K562 (cell line): ENCODE measurements around the gene DDX20. TPM values are rescaled to one million over a fixed set of nuclear protein-coding genes. Genes with fewer than 3 reads are reported as not detected.

ENCODE experiments used
- ATAC-seq: fragments of 200-7000 bp; cut with Tn5 transposase; 3 replicates; pipeline ENCODE4 v1.9.1; 2020; ENCODE audit warnings: moderate library complexity
- BruUV-seq: library from RNA; stranded (reverse); fragments of 400-500 nt; replicated peaks from 2 replicates; lab custom pipeline; 2021; lab: Mats Ljungman, UMichigan
- CTCF ChIA-PET: fragments of 300-600 bp; formaldehyde crosslinking; extraction: SDS; loops from one replicate; lab custom pipeline; 2021; ENCODE audit warnings: low intra/inter-chr PET ratio; lab: Yijun Ruan, JAX
- POLR2A ChIA-PET: fragments of 300-600, 350-650 bp; sonication (Branson Sonifier 250); formaldehyde crosslinking; extraction: SDS; loops from one replicate; lab custom pipeline; 2021; ENCODE audit warnings: antibody characterized with exemption, inconsistent platforms; lab: Yijun Ruan, JAX
- DNase-seq, 4 experiments: peaks; one replicate each; pipeline versions ENCODE4 v3.0.0 to v3.0.0-alpha.2; 2011 to 2018; ENCODE audit warnings: low spot score in 3 of 4, mixed read lengths in 3 of 4; ENCODE audit errors: extremely low read depth in 1 of 4
- FAIRE-seq: peaks from 2 replicates; lab custom pipeline; 2011; peaks lifted over from hg19 to GRCh38; lab: Jason Lieb, UNC
- H2AFZ ChIP-seq: 2 replicates; pipeline ENCODE4 v1.6.0; 2011; ENCODE audit warnings: low read depth, low read length, control low read depth, inconsistent platforms
- H3K27ac ChIP-seq: fragments of 200-600 bp; 3 replicates; pipeline ENCODE4 v1.8.0; 2011; ENCODE audit warnings: low read depth, mild to moderate bottlenecking, control low read depth, inconsistent platforms, low read length, moderate library complexity, mixed read lengths; ENCODE audit errors: extremely low read depth
- H3K27me3 ChIP-seq, 2 experiments: fragments of 300-600 bp in 1 of 2; 2 replicates in 1 of 2; 3 replicates in 1 of 2; pipeline versions ENCODE4 v1.6.0 to v1.8.0; 2011; ENCODE audit warnings: inconsistent platforms in 2 of 2, low read length in 2 of 2, mild to moderate bottlenecking in 1 of 2, mixed read lengths in 1 of 2, moderate library complexity in 1 of 2; ENCODE audit not compliant: control insufficient read depth in 2 of 2, insufficient read depth in 2 of 2
- H3K36me3 ChIP-seq: fragments of 300-600 bp; 3 replicates; pipeline ENCODE4 v1.8.0; 2011; ENCODE audit warnings: mild to moderate bottlenecking, low read length, inconsistent platforms; ENCODE audit not compliant: control insufficient read depth, insufficient read depth
- H3K4me1 ChIP-seq, 2 experiments: fragments of 200-600 bp in 1 of 2; replicated peaks in 1 of 2; 2 replicates in 1 of 2; 3 replicates in 1 of 2; pipeline versions ENCODE4 v1.5.1 to v1.8.0; 2011; ENCODE audit warnings: inconsistent platforms in 2 of 2, low read length in 2 of 2, mild to moderate bottlenecking in 1 of 2, mixed read lengths in 1 of 2, moderate library complexity in 1 of 2; ENCODE audit not compliant: control insufficient read depth in 2 of 2, insufficient read depth in 2 of 2
- H3K4me2 ChIP-seq: 2 replicates; pipeline ENCODE4 v1.6.1; 2011; ENCODE audit warnings: low read length, control low read depth, inconsistent platforms, mixed read lengths; ENCODE audit not compliant: insufficient read depth
- H3K4me3 ChIP-seq: fragments of 200-600 bp; sonication (generic), shearing (Covaris generic); 2 replicates; pipeline ENCODE4 v1.5.1; 2016; ENCODE audit warnings: control low read depth, inconsistent platforms
- H3K79me2 ChIP-seq: fragments of 200-600 bp; 3 replicates; pipeline ENCODE4 v1.8.0; 2011; ENCODE audit warnings: low read length, inconsistent platforms; ENCODE audit not compliant: control insufficient read depth, insufficient read depth
- H3K9ac ChIP-seq, 2 experiments: 2 replicates each; pipeline versions ENCODE4 v1.6.0 to v1.6.1; 2011; ENCODE audit warnings: low read depth in 2 of 2, low read length in 2 of 2, control low read depth in 1 of 2, inconsistent platforms in 1 of 2, mild to moderate bottlenecking in 1 of 2, mixed read lengths in 1 of 2; ENCODE audit not compliant: insufficient read depth in 1 of 2
- H3K9me1 ChIP-seq: one replicate; pipeline ENCODE4 v1.6.0; 2011; ENCODE audit warnings: inconsistent platforms, mild to moderate bottlenecking, low read length, moderate library complexity; ENCODE audit not compliant: control insufficient read depth, insufficient read depth
- H3K9me3 ChIP-seq: replicated peaks from 2 replicates; pipeline ENCODE4 v1.5.1; 2011; ENCODE audit warnings: low read depth, low read length, inconsistent platforms; ENCODE audit not compliant: control insufficient read depth, insufficient read depth
- H4K20me1 ChIP-seq: replicated peaks from 2 replicates; pipeline ENCODE4 v1.6.1; 2011; ENCODE audit warnings: low read length, inconsistent platforms, mixed read lengths; ENCODE audit not compliant: control insufficient read depth, insufficient read depth
- HDAC8 ChIP-seq: fragments of 450-650 bp; IDR thresholded peaks from 2 replicates; pipeline ENCODE4 v1.6.1; 2016; ENCODE audit warnings: mild to moderate bottlenecking, missing genetic modification characterization, moderate library complexity, missing compliant biosample characterization
- MITF ChIP-seq: IDR thresholded peaks from 2 replicates; pipeline ENCODE4 v1.6.1; 2014; ENCODE audit warnings: antibody characterized with exemption
- NCOA4 ChIP-seq: fragments of 450-650 bp; IDR thresholded peaks from 2 replicates; pipeline ENCODE4 v1.6.1; 2018; ENCODE audit warnings: mild to moderate bottlenecking; ENCODE audit not compliant: partially characterized antibody
- PHB ChIP-seq: fragments of 250-450 bp; sonication (Bioruptor Pico); IDR thresholded peaks from 2 replicates; pipeline ENCODE4 v1.5.0; 2021
- ZBTB7A ChIP-seq: IDR thresholded peaks from 2 replicates; pipeline ENCODE4 v1.6.1; 2011; ENCODE audit warnings: low read depth, mild to moderate bottlenecking, low read length, moderate library complexity, borderline replicate concordance; ENCODE audit not compliant: control insufficient read depth
- ZNF12 ChIP-seq: sonication (generic); formaldehyde crosslinking; IDR thresholded peaks from 2 replicates; pipeline ENCODE4 v1.4.0; 2020; ENCODE audit warnings: mild to moderate bottlenecking, missing genetic modification reagents
- WGBS: fragments of 100-300 bp; shearing (Covaris generic); methylation state at CpG from one replicate; pipeline ENCODE4 v1.1.6; 2016; ENCODE audit warnings: low coverage, mixed read lengths; ENCODE audit not compliant: insufficient coverage; ENCODE audit errors: missing lambda C conversion rate; 5-methylcytosine and 5-hydroxymethylcytosine counted together
- in situ Hi-C: fragments of 300-500 bp; cut with MboI; formaldehyde crosslinking; loops from 4 replicates; pipeline ENCODE4 v1.15.0; 2018; ENCODE audit warnings: inconsistent platforms, mixed read lengths
- intact Hi-C: fragments of 100-400 bp; cut with micrococcal nuclease; formaldehyde crosslinking; loops from 2 replicates; pipeline ENCODE4 v1.14.2; 2022
- polyA plus RNA-seq, 8 experiments: library from polyadenylated mRNA; depleted of rRNA in 4 of 8; stranded (reverse) in 5 of 8; unstranded in 3 of 8; fragments of >200 nt; fragmentation: Nextera tagmentation in 2 of 8; fragmentation: Illumina TruSeq in 1 of 8; extraction: Ambion mirVana in 2 of 8; extraction: Trizol in 1 of 8; gene quantifications; 2 replicates each; pipeline versions ENCODE4 v1.2.1 to v1.2.3, GENCODE V29; 2011 to 2014; ENCODE audit warnings: inconsistent platforms in 1 of 8, missing spikeins in 1 of 8
- total RNA-seq, 7 experiments: library from RNA; depleted of rRNA in 6 of 7; stranded (reverse); fragments of >200 nt in 6 of 7; fragmentation: Illumina TruSeq in 2 of 7; extraction: Trizol in 2 of 7; gene quantifications; 2 replicates each; pipeline versions ENCODE4 v1.2.1 to v1.2.3, GENCODE V29; 2011 to 2021; ENCODE audit warnings: low replicate concordance in 1 of 7
- TF ChIP-seq, protein P1 (sequence below): IDR thresholded peaks from 3 replicates; pipeline ENCODE4 v1.6.1; 2011; ENCODE audit warnings: borderline replicate concordance, mild to moderate bottlenecking, moderate library complexity; ENCODE audit not compliant: insufficient read length; ENCODE audit errors: extremely low read depth

DDX20 gene
- total and polyA plus RNA-seq, 9 of the 15 experiments (the other 6 are each of a cell fraction or from before 2014, with no cell fraction given) = 8.3 to 33.4 (median 24.5) TPM

- no peaks in the 10 kb centered on the region for H3K9me3 ChIP-seq
- no peaks in the 10 kb centered on the region for H3K9me1 ChIP-seq
- H3K36me3 ChIP-seq = no peaks in the 10 kb centered on the region
- BruUV-seq = no TSS peak
- POLR2A ChIA-PET = interaction anchor here (0.5 kb wide), 1 partner anchor 1260 kb away, joined by 4 read pairs; no protein-coding TSS in a partner anchor
- no peak for FAIRE-seq
- no peak overlapping the region for H3K27ac ChIP-seq
- H3K27me3 ChIP-seq = peaks cover 16 to 59% of the 10 kb centered on the region in 2 experiments
- in situ Hi-C loops = no loop called here
- H4K20me1 ChIP-seq = 0 out of 2 replicates have a peak, but pooled peaks cover 4% of the 10 kb centered on the region
- WGBS = 0% methylated on average over 4 of the region's 4 CpGs
- DNase-seq = no peak
- TF ChIP-seq PHB (no peak), MITF (no peak), ZNF12 (CRISPR knock-in tag) (no peak), HDAC8 (tag) (no peak), ZBTB7A (no peak), NCOA4 (no peak)
- TF ChIP-seq, protein P1, sequence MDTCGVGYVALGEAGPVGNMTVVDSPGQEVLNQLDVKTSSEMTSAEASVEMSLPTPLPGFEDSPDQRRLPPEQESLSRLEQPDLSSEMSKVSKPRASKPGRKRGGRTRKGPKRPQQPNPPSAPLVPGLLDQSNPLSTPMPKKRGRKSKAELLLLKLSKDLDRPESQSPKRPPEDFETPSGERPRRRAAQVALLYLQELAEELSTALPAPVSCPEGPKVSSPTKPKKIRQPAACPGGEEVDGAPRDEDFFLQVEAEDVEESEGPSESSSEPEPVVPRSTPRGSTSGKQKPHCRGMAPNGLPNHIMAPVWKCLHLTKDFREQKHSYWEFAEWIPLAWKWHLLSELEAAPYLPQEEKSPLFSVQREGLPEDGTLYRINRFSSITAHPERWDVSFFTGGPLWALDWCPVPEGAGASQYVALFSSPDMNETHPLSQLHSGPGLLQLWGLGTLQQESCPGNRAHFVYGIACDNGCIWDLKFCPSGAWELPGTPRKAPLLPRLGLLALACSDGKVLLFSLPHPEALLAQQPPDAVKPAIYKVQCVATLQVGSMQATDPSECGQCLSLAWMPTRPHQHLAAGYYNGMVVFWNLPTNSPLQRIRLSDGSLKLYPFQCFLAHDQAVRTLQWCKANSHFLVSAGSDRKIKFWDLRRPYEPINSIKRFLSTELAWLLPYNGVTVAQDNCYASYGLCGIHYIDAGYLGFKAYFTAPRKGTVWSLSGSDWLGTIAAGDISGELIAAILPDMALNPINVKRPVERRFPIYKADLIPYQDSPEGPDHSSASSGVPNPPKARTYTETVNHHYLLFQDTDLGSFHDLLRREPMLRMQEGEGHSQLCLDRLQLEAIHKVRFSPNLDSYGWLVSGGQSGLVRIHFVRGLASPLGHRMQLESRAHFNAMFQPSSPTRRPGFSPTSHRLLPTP = no peak
- H3K79me2 ChIP-seq = no peaks in the 10 kb centered on the region
- no peak overlapping the region for H3K9ac ChIP-seq
- intact Hi-C loops = no loop called here
- ATAC-seq = no peak
- 0 out of 5 replicates have a peak, but pooled peaks cover 0 to 3% of the 10 kb centered on the region in 2 experiments for H3K4me1 ChIP-seq
- no peak overlapping the region for H3K4me2 ChIP-seq
- H2AFZ ChIP-seq = no peak overlapping the region
- CTCF ChIA-PET = no interaction called here
- no peak overlapping the region for H3K4me3 ChIP-seq
These were observed 56.6 kb downstream of the DDX20 start for GRCh38 chr1:111812306-111812705.
